Gastrocnemius medialis (tissue), 4 donors: ENCODE measurements around the gene CTBP1.

Experiments
- POLR2A ChIP-seq, 2 donors: fragments of 450-650 bp; IDR thresholded peaks; one replicate each; pipeline ENCODE4 v1.6.1; 2017; ENCODE audit warnings: antibody characterized with exemption in 2 of 2, mild to moderate bottlenecking in 2 of 2, moderate library complexity in 2 of 2
- TF ChIP-seq, protein P1 (sequence below), 5 experiments: fragments of 450-650 bp in 3 of 5; fragments of 200-600 bp in 2 of 5; sonication (generic) in 2 of 5; IDR thresholded peaks in 4 of 5; conservative IDR thresholded peaks in 1 of 5; 1 replicate in 4 of 5; 2 replicates in 1 of 5; pipeline ENCODE4 v1.5.1; 2016 to 2019; ENCODE audit warnings: antibody characterized with exemption in 5 of 5, mild to moderate bottlenecking in 3 of 5, moderate library complexity in 3 of 5

- TF ChIP-seq, protein P1, sequence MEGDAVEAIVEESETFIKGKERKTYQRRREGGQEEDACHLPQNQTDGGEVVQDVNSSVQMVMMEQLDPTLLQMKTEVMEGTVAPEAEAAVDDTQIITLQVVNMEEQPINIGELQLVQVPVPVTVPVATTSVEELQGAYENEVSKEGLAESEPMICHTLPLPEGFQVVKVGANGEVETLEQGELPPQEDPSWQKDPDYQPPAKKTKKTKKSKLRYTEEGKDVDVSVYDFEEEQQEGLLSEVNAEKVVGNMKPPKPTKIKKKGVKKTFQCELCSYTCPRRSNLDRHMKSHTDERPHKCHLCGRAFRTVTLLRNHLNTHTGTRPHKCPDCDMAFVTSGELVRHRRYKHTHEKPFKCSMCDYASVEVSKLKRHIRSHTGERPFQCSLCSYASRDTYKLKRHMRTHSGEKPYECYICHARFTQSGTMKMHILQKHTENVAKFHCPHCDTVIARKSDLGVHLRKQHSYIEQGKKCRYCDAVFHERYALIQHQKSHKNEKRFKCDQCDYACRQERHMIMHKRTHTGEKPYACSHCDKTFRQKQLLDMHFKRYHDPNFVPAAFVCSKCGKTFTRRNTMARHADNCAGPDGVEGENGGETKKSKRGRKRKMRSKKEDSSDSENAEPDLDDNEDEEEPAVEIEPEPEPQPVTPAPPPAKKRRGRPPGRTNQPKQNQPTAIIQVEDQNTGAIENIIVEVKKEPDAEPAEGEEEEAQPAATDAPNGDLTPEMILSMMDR (IDR thresholded peaks at IDR 0.05 in 4 of 5, conservative IDR thresholded peaks at IDR 0.05 in 1 of 5) = no peak
- no peak for TF ChIP-seq POLR2A (IDR thresholded peaks at IDR 0.05)
These were observed 2.2 kb upstream of the CTBP1 start for GRCh38 chr4:1250921-1251772.
